ENCODE data around the gene RAI1.
A peak's percentile ranks its signal among the peaks of the same experiment; 100 is the strongest.

RAI1 gene

GRCh38 chr17:17767154-17767869 lies 86.1 kb downstream of the RAI1 start:
- H3K9me3 ChIP-seq (ENCODE audit: control insufficient read depth in 2 of 2, low read length in 2 of 2), result no peaks in the 10 kb centered on the region
- no peaks in the 10 kb centered on the region for H3K27me3 ChIP-seq (ENCODE audit: control insufficient read depth in 2 of 2, insufficient read depth in 2 of 2, low read length in 2 of 2)
- H3K9ac ChIP-seq (ENCODE audit: low read depth in 1 of 2, low read length in 2 of 2), result no peak overlapping the region
- H3K4me1 ChIP-seq (ENCODE audit: control insufficient read depth in 2 of 2, insufficient read depth in 2 of 2, low read length in 2 of 2), result peaks cover 6 to 9% of the 10 kb centered on the region in 2 donors
- H3K4me3 ChIP-seq (ENCODE audit: low read length in 2 of 2), result no peak overlapping the region
- H3K36me3 ChIP-seq (ENCODE audit: control insufficient read depth in 2 of 2, insufficient read depth in 2 of 2, low read length in 2 of 2), result no peaks in the 10 kb centered on the region
- no peak overlapping the region for H3K27ac ChIP-seq (ENCODE audit: low read depth in 2 of 2, low read length in 2 of 2)

- Histone ChIP-seq H3K27ac (ENCODE audit: low read depth in 2 of 2, low read length in 2 of 2) (no peak overlapping the region), H3K4me1 (ENCODE audit: control insufficient read depth in 2 of 2, insufficient read depth in 2 of 2, low read length in 2 of 2) (peaks cover 6 to 9% of the 10 kb centered on the region in 2 donors), H3K4me3 (ENCODE audit: low read length in 2 of 2) (no peak overlapping the region), H3K9ac (ENCODE audit: low read depth in 1 of 2, low read length in 2 of 2) (no peak overlapping the region), H3K36me3 (ENCODE audit: control insufficient read depth in 2 of 2, insufficient read depth in 2 of 2, low read length in 2 of 2) (no peaks in the 10 kb centered on the region), H3K9me3 (ENCODE audit: control insufficient read depth in 2 of 2, low read length in 2 of 2) (no peaks in the 10 kb centered on the region), H3K27me3 (ENCODE audit: control insufficient read depth in 2 of 2, insufficient read depth in 2 of 2, low read length in 2 of 2) (no peaks in the 10 kb centered on the region)
Observed at GRCh38 chr17:17767887-17768418, 86.7 kb downstream of the RAI1 start.

GRCh38 chr17:17768424-17769088 lies 87.3 kb downstream of the RAI1 start:
- Histone ChIP-seq H3K36me3 (ENCODE audit: control insufficient read depth in 2 of 2, insufficient read depth in 2 of 2, low read length in 2 of 2) (no peaks in the 10 kb centered on the region), H3K27me3 (ENCODE audit: control insufficient read depth in 2 of 2, insufficient read depth in 2 of 2, low read length in 2 of 2) (no peaks in the 10 kb centered on the region), H3K27ac (ENCODE audit: low read depth in 2 of 2, low read length in 2 of 2) (no peak overlapping the region)

GRCh38 chr17:17769869-17770631 lies 88.8 kb downstream of the RAI1 start:
- H3K9ac ChIP-seq (ENCODE audit: low read depth in 1 of 2, low read length in 2 of 2), result no peak overlapping the region
- no peaks in the 10 kb centered on the region for H3K9me3 ChIP-seq (ENCODE audit: control insufficient read depth in 2 of 2, low read length in 2 of 2)
- H3K27me3 ChIP-seq (ENCODE audit: control insufficient read depth in 2 of 2, insufficient read depth in 2 of 2, low read length in 2 of 2), result no peaks in the 10 kb centered on the region
- H3K27ac ChIP-seq (ENCODE audit: low read depth in 2 of 2, low read length in 2 of 2), result peak overlapping the region; percentile 4 to 23
- no peaks in the 10 kb centered on the region for H3K36me3 ChIP-seq (ENCODE audit: control insufficient read depth in 2 of 2, insufficient read depth in 2 of 2, low read length in 2 of 2)
- H3K4me3 ChIP-seq (ENCODE audit: low read length in 2 of 2), result no peak overlapping the region
- peaks cover 16% of the 10 kb centered on the region in 2 donors for H3K4me1 ChIP-seq (ENCODE audit: control insufficient read depth in 2 of 2, insufficient read depth in 2 of 2, low read length in 2 of 2)

More at GRCh38 chr17:17768424-17769088, 87.3 kb downstream of the RAI1 start:
- Histone ChIP-seq H3K9me3 (ENCODE audit: control insufficient read depth in 2 of 2, low read length in 2 of 2) (no peaks in the 10 kb centered on the region), H3K4me1 (ENCODE audit: control insufficient read depth in 2 of 2, insufficient read depth in 2 of 2, low read length in 2 of 2) (peaks cover 6 to 9% of the 10 kb centered on the region in 2 donors), H3K4me3 (ENCODE audit: low read length in 2 of 2) (no peak overlapping the region), H3K9ac (ENCODE audit: low read depth in 1 of 2, low read length in 2 of 2) (no peak overlapping the region)

- no peak overlapping the region for H3K4me3 ChIP-seq (ENCODE audit: low read length in 2 of 2)
- no peaks in the 10 kb centered on the region for H3K27me3 ChIP-seq (ENCODE audit: control insufficient read depth in 2 of 2, insufficient read depth in 2 of 2, low read length in 2 of 2)
- peak overlapping the region in 1 of 2 donors; percentile 23 for H3K27ac ChIP-seq (ENCODE audit: low read depth in 2 of 2, low read length in 2 of 2)
- H3K4me1 ChIP-seq (ENCODE audit: control insufficient read depth in 2 of 2, insufficient read depth in 2 of 2, low read length in 2 of 2), result peaks cover 15 to 16% of the 10 kb centered on the region in 2 donors
- no peaks in the 10 kb centered on the region for H3K36me3 ChIP-seq (ENCODE audit: control insufficient read depth in 2 of 2, insufficient read depth in 2 of 2, low read length in 2 of 2)
- no peak overlapping the region for H3K9ac ChIP-seq (ENCODE audit: low read depth in 1 of 2, low read length in 2 of 2)
- H3K9me3 ChIP-seq (ENCODE audit: control insufficient read depth in 2 of 2, low read length in 2 of 2), result no peaks in the 10 kb centered on the region
Observed at GRCh38 chr17:17770632-17771044, 89.4 kb downstream of the RAI1 start.

- Histone ChIP-seq H3K36me3 (ENCODE audit: control insufficient read depth in 2 of 2, insufficient read depth in 2 of 2, low read length in 2 of 2) (no peaks in the 10 kb centered on the region), H3K9ac (ENCODE audit: low read depth in 1 of 2, low read length in 2 of 2) (no peak overlapping the region), H3K27ac (ENCODE audit: low read depth in 2 of 2, low read length in 2 of 2) (no peak overlapping the region), H3K9me3 (ENCODE audit: control insufficient read depth in 2 of 2, low read length in 2 of 2) (no peaks in the 10 kb centered on the region), H3K27me3 (ENCODE audit: control insufficient read depth in 2 of 2, insufficient read depth in 2 of 2, low read length in 2 of 2) (no peaks in the 10 kb centered on the region), H3K4me1 (ENCODE audit: control insufficient read depth in 2 of 2, insufficient read depth in 2 of 2, low read length in 2 of 2) (peaks cover 7 to 12% of the 10 kb centered on the region in 2 donors), H3K4me3 (ENCODE audit: low read length in 2 of 2) (no peak overlapping the region)
Observed at GRCh38 chr17:17771498-17772201, 90.4 kb downstream of the RAI1 start.

- Histone ChIP-seq H3K9me3 (ENCODE audit: control insufficient read depth in 2 of 2, low read length in 2 of 2) (no peaks in the 10 kb centered on the region), H3K36me3 (ENCODE audit: control insufficient read depth in 2 of 2, insufficient read depth in 2 of 2, low read length in 2 of 2) (no peaks in the 10 kb centered on the region), H3K4me1 (ENCODE audit: control insufficient read depth in 2 of 2, insufficient read depth in 2 of 2, low read length in 2 of 2) (peaks cover 7 to 12% of the 10 kb centered on the region in 2 donors), H3K27ac (ENCODE audit: low read depth in 2 of 2, low read length in 2 of 2) (no peak overlapping the region), H3K27me3 (ENCODE audit: control insufficient read depth in 2 of 2, insufficient read depth in 2 of 2, low read length in 2 of 2) (no peaks in the 10 kb centered on the region), H3K9ac (ENCODE audit: low read depth in 1 of 2, low read length in 2 of 2) (no peak overlapping the region), H3K4me3 (ENCODE audit: low read length in 2 of 2) (no peak overlapping the region)
Observed at GRCh38 chr17:17772231-17772630, 91.0 kb downstream of the RAI1 start.

GRCh38 chr17:17774009-17774881 lies 93.0 kb downstream of the RAI1 start:
- H3K4me1 ChIP-seq (ENCODE audit: control insufficient read depth in 2 of 2, insufficient read depth in 2 of 2, low read length in 2 of 2), result peaks cover 15 to 18% of the 10 kb centered on the region in 2 donors
- peak overlapping the region in 1 of 2 donors; percentile 32 for H3K4me3 ChIP-seq (ENCODE audit: low read length in 2 of 2)
- H3K9me3 ChIP-seq (ENCODE audit: control insufficient read depth in 2 of 2, low read length in 2 of 2), result no peaks in the 10 kb centered on the region

GRCh38 chr17:17776889-17777288 lies 95.6 kb downstream of the RAI1 start:
- Histone ChIP-seq H3K9ac (ENCODE audit: low read depth in 1 of 2, low read length in 2 of 2) (no peak overlapping the region), H3K9me3 (ENCODE audit: control insufficient read depth in 2 of 2, low read length in 2 of 2) (no peaks in the 10 kb centered on the region), H3K4me3 (ENCODE audit: low read length in 2 of 2) (no peak overlapping the region), H3K27me3 (ENCODE audit: control insufficient read depth in 2 of 2, insufficient read depth in 2 of 2, low read length in 2 of 2) (no peaks in the 10 kb centered on the region), H3K27ac (ENCODE audit: low read depth in 2 of 2, low read length in 2 of 2) (no peak overlapping the region), H3K4me1 (ENCODE audit: control insufficient read depth in 2 of 2, insufficient read depth in 2 of 2, low read length in 2 of 2) (peaks cover 21 to 23% of the 10 kb centered on the region in 2 donors), H3K36me3 (ENCODE audit: control insufficient read depth in 2 of 2, insufficient read depth in 2 of 2, low read length in 2 of 2) (no peaks in the 10 kb centered on the region)

More at GRCh38 chr17:17774009-17774881, 93.0 kb downstream of the RAI1 start:
- Histone ChIP-seq H3K36me3 (ENCODE audit: control insufficient read depth in 2 of 2, insufficient read depth in 2 of 2, low read length in 2 of 2) (no peaks in the 10 kb centered on the region), H3K9ac (ENCODE audit: low read depth in 1 of 2, low read length in 2 of 2) (peak overlapping the region; percentile 32 to 63), H3K27me3 (ENCODE audit: control insufficient read depth in 2 of 2, insufficient read depth in 2 of 2, low read length in 2 of 2) (no peaks in the 10 kb centered on the region), H3K27ac (ENCODE audit: low read depth in 2 of 2, low read length in 2 of 2) (peak overlapping the region; percentile 71 to 87)
